A673 (cell line): Measurements from ENCODE around the gene PSMB3.

Source experiments
- EZH2 ChIP-seq: fragments of 200-600 bp; sonication (generic); IDR thresholded peaks from 2 replicates; pipeline ENCODE4 v1.6.1; 2017; ENCODE audit warnings: borderline replicate concordance, low read depth, mild to moderate bottlenecking, mixed read lengths, antibody characterized with exemption, low read length; ENCODE audit not compliant: poor library complexity, severe bottlenecking
- TF ChIP-seq, protein P1 (sequence below): fragments of 300-800, 200-600 bp; sonication (generic); conservative IDR thresholded peaks from 2 replicates; pipeline ENCODE4 v1.5.1; 2017; ENCODE audit warnings: low read depth, mild to moderate bottlenecking, antibody characterized with exemption, low read length, moderate library complexity, mixed read lengths

DNA sequence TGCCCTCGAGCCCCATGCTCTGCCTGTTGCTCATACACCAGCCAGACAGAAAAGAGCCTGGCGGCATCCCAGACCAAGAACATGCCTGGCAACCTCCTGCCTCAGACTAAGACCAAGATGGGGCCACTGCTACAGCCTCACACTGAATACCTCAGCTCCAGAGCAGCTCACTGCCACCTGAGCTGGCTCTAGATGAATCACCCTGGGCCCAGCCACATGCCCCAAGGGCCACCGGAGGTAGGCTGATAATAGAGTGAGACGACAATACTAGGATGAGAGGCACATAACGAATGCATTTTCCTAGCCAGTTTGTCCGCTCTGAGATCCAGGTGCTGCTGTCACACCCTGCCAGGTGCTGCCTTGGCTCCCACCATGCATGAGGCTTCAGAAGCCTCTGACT, 33.8 kb downstream of the PSMB3 start:
- TF ChIP-seq, protein P1, sequence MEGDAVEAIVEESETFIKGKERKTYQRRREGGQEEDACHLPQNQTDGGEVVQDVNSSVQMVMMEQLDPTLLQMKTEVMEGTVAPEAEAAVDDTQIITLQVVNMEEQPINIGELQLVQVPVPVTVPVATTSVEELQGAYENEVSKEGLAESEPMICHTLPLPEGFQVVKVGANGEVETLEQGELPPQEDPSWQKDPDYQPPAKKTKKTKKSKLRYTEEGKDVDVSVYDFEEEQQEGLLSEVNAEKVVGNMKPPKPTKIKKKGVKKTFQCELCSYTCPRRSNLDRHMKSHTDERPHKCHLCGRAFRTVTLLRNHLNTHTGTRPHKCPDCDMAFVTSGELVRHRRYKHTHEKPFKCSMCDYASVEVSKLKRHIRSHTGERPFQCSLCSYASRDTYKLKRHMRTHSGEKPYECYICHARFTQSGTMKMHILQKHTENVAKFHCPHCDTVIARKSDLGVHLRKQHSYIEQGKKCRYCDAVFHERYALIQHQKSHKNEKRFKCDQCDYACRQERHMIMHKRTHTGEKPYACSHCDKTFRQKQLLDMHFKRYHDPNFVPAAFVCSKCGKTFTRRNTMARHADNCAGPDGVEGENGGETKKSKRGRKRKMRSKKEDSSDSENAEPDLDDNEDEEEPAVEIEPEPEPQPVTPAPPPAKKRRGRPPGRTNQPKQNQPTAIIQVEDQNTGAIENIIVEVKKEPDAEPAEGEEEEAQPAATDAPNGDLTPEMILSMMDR: no peak
- no peak for TF ChIP-seq EZH2
